Ecto neural progenitor cell (in vitro differentiated cells): ENCODE data around the gene SAMD1.
"Not testable (repeated sequence)": the region's sequence is repeated elsewhere in the genome, so short reads cannot be mapped to it uniquely, and the experiment has no call there.

Experiments
- DNase-seq: peaks from one replicate; pipeline ENCODE4 v3.0.0-alpha.2; 2018; ENCODE audit warnings: low spot score

SAMD1 gene

DNA sequence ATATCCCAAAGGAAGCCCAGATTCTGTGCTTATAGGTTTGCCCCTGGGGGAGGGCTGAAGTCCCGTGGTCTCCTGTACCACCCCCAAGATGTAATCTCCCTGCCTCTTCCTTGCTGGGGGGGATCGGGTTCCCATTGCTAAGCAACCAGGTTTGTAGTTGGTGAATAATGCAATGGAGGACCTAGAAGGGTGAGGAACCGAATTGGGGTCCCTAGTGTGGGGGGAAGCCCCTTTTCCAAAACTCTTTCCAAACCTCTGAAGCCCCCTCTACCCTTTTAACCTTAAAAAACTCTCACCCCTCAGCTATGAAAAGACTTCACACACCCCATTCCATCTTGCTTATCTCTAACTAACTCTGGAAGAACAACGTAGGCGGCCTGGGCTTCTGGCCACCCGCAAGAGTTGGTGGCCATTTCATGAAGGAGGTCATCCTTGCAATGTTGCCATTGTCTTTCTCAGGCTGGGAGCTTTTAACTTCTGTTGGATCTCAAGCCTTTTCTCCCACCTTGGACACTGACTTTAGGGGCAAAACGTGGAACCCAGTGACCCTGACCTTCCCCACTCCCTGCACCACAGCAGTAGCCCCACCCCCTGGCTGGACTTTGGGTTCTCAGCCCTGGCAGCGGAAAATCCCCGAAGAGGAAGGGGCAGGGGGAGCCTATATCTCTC is 29.3 kb downstream of the SAMD1 start:
- no peak for DNase-seq

DNA sequence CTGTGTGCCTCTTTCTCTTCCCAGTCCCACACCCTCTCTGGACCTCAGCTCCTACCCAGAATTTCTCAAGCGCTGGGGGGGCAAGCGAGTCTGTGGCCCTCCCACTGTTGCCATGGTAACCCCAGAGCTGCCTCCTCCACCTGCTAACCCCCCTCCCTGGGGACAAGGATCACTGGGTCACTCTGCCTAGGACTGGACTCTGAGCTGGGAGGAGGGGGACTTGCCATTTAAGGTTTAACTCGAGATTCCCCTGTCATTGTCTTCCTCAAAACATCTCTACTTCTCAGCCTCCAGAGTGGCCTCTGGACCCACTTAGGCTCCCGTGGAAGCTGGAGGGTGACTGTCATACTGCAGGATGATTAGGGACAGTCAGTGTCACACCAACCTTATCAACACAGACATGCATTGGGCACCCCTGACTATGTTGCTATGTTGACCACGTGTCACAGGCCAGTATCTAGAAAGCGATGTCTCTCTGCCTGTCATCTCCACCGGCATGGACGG is 30.8 kb downstream of the SAMD1 start:
- DNase-seq, result no peak

DNA sequence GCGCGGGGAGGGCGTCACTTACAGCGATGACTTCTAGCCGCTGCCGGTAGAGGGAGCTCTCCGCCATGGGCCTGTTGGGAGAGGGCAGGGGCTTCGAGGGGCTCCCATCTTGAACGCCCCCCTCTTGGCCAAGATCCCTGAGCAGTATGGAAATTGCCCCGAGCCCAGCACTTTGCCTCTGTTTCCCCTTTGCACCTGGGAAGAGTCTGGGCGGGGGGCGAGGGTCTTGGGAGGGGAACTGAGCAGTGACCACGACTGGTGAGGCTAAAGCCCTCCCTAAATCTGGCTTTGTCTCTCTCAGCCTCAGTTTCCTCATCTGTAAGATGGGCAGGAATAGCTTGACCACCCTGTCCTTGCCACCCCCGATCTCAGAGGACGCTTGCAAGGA is 31.5 kb downstream of the SAMD1 start:
- DNase-seq, result no peak

DNA sequence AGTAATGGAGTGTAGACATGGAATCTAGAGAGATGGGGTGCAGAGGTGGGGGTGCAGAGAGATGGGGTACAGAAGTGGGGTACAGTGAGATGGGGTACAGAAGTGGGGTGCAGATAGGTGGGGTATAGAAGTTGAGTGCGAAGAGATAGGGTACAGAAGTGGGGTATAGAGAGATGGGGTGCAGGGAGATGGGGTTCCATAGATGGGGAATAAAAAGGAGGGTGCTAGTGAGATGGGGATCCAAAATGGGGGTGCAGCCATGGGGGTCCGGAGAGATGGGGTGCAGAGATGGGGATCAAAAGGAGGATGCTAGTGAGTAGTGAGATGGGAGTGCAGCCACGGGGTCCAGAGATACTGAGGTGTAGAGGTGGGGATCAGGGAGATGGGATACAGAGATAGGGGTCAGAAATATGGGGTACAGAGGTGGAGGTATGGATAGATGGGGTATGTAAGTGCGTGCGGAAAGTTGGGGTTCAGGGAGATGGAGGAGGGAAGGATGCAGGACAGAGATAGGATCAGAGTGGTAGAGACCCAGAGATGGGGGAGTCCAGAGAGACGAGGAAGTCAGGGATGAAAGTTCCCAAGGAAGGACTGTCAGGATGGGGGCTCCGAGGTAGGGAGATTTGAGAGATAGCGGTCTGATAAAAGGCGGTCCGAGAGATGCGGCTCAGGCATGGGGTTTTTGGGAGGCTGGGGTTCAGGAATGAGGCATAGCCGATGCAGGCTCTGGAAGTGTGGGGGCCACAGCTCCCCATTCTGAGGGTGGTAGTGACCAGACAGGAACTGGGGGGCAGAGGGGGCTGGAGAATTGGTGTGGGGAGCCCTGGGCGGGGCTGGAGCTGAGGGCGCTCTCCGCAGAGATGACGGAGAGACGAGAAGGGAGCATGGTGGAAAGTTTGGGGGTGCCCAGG is 32.1 kb downstream of the SAMD1 start:
- DNase-seq, result no peak

DNA sequence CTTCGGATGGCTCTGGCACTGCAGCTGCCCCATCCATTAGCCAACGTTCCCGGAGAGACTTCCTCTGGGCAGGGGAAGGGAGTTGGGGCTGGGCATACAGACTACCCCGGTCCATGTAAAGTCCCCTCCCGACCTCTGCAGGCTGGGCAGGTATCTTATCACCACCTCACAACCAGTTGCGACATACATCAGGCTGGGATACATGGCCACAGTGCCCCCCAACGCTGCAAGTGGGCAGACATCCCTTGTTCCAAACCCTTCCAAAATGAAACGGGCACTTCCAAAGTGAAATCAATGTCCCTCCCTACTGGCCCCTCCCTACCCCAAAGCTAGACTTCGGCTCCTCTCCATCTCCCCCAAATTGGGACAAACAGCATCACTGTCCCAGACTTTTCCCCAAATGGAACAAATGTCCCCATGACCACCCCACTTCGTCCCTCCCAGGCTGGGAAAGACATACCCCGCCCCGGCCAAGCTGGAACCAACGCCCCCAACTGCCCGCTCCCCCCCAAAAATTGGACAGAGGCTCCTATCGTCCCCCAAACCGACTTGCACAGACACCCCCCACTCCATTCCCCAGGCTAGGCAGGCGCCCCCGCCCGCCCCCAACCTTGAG is 33.7 kb downstream of the SAMD1 start:
- DNase-seq, result no peak

DNA sequence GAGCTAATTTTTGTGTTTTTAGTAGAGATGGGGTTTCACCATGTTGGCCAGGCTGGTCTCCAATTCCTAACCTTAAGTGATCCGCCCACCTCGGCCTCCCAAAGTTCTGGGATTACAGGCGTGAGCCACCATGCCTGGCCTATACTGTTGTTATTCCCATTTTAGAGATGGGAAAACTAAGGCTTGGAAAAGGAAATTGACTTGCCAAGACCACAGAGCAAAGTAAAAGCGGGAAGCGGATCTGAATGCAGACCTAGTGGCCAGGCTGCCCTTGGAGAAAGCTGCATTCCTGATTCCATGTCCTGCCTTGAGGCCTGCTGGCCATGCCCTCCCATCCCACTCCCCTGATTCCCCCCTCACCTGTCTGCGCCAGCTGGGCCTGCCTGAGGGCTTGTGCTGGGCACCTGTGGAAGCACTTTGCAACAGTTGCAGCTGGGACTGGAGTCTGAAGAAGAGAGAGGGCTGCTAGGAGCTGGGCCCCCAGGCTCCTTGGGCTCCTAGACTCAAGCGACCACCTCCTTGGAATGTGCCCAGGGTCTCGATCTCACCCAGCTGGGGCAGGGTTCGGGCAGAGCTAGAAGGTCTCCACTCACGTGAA is 34.4 kb downstream of the SAMD1 start:
- no peak for DNase-seq

DNA sequence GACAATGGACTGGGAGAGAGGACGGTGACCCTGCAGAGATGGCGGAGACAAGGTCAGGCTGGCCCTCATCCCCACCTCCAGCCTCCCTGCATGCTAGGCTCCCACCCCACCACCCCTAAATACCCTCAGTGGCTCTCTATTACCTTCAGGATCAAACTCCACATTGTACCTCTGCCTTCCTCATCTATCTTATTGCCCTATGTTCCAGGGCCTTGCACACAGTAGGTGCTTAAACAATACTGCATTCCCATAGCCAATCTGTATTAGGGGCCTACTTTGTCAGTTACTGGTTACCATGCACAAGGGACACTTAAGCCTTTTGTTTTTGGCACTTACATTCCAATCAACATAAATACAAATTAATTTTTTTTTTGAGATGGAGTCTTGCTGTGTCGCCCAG is 35.2 kb downstream of the SAMD1 start:
- no peak for DNase-seq

DNA sequence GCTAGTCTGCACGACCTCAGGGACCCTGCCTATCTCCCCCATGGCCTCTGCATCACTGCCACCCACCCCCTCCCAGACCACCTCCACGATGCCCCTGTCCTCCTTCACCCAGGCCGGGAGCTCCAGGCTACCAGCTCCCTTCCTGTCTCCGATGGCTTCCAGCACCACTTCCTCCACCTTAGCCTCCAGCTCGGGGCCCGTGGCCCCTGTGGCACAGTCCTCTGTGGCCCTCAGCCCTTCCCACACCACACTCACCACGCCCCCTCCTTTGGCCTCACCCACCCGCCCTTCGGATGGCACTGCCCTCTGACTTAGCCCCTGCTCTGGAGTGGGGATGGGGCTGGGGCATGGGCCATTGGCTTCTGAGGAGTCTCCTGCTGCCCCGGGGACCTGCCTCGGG is 35.8 kb downstream of the SAMD1 start:
- no peak for DNase-seq

DNA sequence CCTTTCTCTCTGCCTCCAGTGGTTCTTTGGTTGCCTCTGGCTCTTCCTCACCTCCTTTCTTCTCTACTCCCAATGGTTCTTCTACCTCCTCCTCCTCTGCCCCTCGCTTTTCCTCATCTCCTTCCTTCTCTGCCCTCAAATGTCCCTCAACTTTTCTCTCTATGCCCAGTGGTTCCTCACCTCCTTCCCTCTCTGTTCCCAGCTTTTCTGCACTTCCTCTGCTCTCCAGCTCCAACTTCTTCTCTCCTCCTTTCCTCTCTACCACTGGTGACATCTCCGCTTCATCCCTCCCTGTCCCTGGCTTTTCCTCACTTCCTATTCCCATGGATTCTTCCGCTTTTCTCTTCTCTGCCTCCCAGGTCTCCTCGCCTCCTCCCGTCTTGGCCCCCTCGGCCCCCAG is 36.5 kb downstream of the SAMD1 start:
- DNase-seq, result no peak

DNA sequence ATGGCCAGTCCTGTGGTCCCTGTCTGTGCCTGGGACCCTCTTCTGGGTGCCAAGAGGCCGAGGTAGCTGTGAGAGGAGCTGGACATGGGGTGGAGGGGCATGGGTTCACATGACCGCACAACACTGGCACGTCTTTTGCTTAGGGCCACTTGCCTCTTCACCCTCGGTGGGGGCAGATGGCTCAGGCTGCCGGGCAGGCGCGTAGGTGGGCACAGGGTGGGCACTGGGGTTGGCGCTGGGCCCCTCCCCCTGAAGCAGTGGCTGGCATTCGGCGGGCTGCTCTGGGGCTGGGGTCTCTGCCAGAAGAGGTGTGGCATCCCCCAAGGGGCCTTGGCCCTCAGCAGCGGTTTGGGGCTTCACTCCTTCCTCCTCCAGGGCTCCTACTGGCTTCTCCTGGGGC is 37.1 kb downstream of the SAMD1 start:
- no peak for DNase-seq

DNA sequence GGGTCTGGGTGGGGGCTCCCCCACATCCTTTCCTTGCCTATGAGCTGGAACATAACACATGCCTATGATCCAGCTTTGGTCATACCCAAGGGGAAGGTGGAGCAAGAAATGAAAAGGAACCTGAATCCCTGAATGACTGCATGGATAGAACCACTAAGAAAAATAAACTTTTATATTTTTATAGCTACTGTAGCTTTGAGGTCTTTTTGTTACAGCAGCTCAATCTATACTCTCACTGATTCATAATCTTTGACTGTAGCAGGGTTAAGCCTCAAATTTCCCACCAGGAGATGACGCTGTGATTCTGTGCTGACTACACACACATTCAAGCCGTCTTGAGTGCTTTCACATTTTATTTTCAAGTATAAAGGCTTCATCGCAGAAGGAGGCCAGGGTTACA is 37.5 kb downstream of the SAMD1 start:
- DNase-seq, result no peak

DNA sequence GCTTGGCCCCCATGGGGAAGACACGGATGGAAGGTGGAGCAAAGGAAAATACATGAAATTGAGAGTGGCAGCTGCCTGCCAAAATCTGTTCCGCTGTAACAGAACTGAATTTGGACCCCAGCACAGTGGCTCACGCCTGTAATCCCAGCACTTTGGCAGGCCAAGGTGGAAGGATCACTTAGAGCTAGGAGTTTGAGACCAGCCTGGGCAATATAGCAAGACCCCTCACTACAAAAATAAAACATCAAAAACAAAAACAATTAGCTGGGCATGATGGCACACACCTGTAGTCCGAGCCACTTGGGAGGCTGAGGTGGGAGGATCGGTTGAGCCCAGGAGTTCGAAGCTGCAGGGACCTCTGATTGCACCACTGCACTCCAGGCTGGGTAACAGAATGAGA is 38.1 kb downstream of the SAMD1 start:
- DNase-seq, result no peak

DNA sequence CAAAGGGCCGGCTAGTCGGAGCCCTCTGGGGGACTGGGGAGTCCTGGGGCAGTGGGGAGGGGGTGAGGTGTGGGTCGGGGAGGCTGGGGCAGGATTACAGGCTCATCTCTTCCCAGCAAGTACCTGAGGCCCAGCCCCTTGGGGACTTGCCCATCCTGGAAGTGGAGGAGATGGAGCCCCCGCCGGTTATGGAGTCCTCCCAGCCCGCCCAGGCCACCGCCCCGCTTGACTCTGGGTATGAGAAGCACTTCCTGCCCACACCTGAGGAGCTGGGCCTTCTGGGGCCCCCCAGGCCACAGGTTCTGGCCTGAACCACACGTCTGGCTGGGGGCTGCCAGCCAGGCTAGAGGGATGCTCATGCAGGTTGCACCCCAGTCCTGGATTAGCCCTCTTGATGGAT is 38.6 kb downstream of the SAMD1 start:
- no peak for DNase-seq

DNA sequence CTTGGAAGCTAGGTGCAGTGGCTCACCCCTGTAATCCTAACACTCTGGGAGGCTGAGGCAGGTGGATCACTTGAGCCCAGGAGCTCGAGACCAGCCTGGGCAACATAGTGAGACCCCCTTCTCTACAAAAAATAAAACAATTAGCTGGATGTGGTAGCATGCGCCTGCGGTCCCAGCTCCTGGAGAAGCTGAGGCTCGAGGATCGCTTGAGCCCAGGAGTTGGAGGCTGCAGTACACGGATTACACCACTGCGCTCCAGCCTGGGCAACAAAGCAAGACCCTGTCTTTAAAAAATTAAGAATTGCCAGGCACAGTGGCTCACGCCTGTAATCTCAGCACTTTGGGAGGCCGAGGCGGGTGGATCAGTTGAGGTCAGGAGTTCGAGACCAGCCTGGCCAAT is 39.6 kb downstream of the SAMD1 start:
- DNase-seq, result not testable (repeated sequence)

DNA sequence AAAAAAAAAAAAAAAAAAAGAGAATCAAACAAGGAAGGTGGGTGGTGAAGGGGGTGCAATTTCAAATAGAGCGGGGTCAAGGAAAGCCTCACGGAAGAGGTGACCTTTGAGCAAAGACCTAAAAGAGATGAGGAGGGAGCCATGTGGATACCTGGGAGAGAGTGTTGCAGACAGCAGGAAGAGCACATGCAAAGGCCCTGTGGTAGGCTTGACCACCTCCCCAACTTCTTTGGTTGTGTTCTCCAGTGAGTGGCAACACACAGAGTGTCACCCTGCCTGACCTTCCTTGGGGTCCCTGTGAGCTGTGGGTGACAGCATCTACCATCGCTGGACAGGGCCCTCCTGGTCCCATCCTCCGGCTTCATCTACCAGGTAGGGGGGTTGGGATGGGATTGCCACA is 40.0 kb downstream of the SAMD1 start:
- DNase-seq, result no peak

DNA sequence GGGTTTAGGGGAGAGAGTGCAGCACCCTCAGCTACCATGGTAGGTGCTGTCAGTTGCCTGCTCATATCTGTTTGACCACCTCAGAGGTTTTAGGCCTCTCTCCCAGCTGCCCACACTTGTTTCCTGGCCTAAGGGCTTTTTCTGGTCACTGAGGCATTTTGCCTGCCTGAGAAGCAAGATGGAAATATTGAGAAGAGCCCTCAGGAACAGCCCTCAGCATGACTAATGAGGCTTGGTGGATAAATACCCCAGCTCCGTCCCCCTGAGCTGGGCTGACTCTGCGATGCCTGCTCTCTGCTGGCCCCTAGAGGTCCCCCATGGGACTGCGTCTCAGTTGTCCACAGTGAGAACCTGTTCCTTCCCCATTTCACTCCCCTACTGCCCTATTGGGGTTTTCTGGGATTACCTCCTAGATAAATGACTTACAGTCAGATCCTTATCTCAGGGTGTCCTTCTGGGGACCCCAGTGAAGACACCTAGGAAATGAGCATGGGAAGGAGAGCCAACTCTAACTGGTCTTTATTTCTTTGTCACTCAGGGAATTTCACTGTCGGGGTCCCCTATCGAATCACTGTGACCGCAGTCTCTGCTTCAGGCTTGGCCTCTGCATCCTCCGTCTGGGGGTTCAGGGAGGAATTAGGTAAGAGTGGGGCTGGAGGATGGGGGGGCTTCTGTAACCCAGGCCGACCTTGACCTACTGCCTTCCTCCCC is 42.0 kb downstream of the SAMD1 start:
- DNase-seq, result peak; percentile 68

DNA sequence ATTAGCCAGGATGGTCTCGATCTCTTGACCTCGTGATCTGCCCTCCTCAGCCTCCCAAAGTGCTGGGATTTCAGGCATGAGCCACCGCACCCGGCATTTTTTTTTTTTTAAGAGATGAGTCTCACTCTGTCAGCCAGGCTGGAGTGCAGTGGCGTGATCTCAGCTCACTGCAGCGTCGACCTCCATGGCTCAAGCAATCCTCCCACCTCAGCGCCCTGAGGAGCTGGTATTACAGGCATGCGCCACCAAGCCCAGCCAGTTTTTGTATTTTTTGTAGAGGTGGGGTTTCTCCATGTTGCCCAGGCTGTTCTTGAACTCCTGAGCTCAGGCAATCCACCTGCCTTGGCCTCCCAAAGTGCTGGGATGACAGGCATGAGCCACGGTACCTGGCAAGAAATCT is 42.7 kb downstream of the SAMD1 start:
- not testable (repeated sequence) for DNase-seq

DNA sequence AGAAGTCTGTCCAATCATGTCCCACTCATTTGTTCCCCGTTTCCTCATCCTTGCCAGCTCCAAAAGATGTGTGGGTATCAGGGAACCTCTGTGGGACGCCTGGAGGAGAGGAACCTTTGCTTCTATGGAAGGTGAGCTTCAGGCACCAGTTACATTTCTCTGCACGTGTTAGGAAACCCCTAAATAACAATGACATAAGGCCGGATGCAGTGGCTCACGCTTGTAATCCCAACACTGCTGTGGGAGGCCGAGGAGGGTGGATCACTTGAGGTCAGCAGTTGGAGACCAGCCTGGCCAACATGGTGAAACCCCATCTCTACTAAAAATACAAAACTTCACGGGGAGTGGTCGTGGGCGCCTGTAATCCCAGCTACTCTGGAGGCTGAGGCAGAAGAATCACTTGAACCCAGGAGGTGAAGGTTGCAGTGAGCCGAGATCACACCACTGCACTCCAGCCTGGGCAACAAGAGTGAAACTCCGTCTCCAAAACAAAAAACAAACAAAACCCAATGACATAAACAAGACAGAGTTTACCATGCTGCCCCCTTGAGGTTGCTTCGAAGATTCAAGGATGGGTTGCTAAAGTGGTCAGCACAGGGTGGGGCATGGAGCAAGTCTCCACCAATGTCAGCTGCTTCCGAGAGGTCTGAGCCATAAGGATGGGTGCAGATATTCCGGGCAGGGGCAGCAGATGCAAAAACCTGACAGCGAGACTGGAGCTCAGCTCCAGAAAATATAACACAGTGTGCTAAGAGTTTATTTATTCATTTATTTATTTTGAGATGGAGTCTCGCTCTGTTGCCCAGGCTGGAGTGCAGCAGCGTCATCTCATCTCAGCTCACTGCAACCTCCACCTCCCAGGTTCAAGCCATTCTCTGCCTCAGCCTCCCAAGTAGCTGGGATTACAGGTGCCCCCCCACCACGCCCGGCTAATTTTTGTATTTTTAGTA is 47.6 kb downstream of the SAMD1 start:
- not testable (repeated sequence) for DNase-seq

DNA sequence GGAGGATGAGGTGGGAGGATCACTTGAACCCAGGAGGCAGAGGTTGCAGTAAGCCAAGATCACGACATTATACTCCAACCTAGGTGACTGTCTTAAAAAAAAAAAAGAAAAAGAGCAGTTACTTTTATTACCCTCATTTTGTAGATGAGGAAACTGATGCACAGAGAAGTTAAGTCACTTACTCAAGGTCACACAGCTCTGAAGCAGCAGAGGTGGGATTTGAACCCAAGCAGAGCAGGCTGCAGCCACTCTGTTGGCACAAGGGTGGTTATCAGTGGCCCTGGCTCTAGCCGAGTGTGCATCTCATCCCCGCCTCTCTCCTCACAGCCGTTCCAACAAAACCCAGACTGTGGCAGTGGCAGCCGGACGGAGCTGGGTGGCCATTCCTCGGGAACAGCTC is 51.4 kb downstream of the SAMD1 start:
- no peak for DNase-seq
